ENCODE results near the gene MAPK7.

DNA sequence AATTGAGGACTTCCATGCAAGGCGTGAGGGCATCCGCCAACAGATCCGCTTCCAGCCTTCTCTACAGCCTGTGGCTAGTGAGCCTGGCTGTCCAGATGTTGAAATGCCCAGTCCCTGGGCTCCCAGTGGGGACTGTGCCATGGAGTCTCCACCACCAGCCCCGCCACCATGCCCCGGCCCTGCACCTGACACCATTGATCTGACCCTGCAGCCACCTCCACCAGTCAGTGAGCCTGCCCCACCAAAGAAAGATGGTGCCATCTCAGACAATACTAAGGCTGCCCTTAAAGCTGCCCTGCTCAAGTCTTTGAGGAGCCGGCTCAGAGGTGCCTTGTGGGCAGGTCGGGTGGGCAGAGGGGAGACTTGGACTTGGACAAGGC, 3.1 kb downstream of the MAPK7 start:
- TF ChIP-seq CC2D1A (IDR thresholded peaks at IDR 0.05) (no peak), POLR2AphosphoS2 (IDR thresholded peaks at IDR 0.05; ENCODE audit: low read length) (no peak), SMAD3 (CRISPR knock-in tag; conservative IDR thresholded peaks at IDR 0.05) (no peak), POLR2A (conservative IDR thresholded peaks at IDR 0.05) (no peak), NRF1 (conservative IDR thresholded peaks at IDR 0.05 in 1 of 2, IDR thresholded peaks at IDR 0.05 in 1 of 2) (no peak), NFIC (IDR thresholded peaks at IDR 0.05) (no peak)
- TF ChIP-seq, protein P1, sequence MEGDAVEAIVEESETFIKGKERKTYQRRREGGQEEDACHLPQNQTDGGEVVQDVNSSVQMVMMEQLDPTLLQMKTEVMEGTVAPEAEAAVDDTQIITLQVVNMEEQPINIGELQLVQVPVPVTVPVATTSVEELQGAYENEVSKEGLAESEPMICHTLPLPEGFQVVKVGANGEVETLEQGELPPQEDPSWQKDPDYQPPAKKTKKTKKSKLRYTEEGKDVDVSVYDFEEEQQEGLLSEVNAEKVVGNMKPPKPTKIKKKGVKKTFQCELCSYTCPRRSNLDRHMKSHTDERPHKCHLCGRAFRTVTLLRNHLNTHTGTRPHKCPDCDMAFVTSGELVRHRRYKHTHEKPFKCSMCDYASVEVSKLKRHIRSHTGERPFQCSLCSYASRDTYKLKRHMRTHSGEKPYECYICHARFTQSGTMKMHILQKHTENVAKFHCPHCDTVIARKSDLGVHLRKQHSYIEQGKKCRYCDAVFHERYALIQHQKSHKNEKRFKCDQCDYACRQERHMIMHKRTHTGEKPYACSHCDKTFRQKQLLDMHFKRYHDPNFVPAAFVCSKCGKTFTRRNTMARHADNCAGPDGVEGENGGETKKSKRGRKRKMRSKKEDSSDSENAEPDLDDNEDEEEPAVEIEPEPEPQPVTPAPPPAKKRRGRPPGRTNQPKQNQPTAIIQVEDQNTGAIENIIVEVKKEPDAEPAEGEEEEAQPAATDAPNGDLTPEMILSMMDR (IDR thresholded peaks at IDR 0.05 in 2 of 3, conservative IDR thresholded peaks at IDR 0.05 in 1 of 3; ENCODE audit: insufficient read depth in 2 of 3, low read depth in 1 of 3, low read length in 3 of 3) = no peak
- TF ChIP-seq, protein P2, sequence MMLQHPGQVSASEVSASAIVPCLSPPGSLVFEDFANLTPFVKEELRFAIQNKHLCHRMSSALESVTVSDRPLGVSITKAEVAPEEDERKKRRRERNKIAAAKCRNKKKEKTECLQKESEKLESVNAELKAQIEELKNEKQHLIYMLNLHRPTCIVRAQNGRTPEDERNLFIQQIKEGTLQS (IDR thresholded peaks at IDR 0.05) = no peak
- TF ChIP-seq, protein P2 (CRISPR knock-in tag; conservative IDR thresholded peaks at IDR 0.05) = no peak

Measured in K562 (cell line).